K562 (cell line): ENCODE data around the gene METRNL. TPM values are rescaled to one million over a fixed set of nuclear protein-coding genes. Genes with fewer than 3 reads are reported as not detected.

Experiments used
- ATAC-seq: fragments of 200-7000 bp; cut with Tn5 transposase; 3 replicates; pipeline ENCODE4 v1.9.1; 2020; ENCODE audit warnings: moderate library complexity
- BruUV-seq: library from RNA; stranded (reverse); fragments of 400-500 nt; replicated peaks from 2 replicates; lab custom pipeline; 2021; lab: Mats Ljungman, UMichigan
- CTCF ChIA-PET: fragments of 300-600 bp; formaldehyde crosslinking; extraction: SDS; loops from one replicate; lab custom pipeline; 2021; ENCODE audit warnings: low intra/inter-chr PET ratio; lab: Yijun Ruan, JAX
- POLR2A ChIA-PET: fragments of 300-600, 350-650 bp; sonication (Branson Sonifier 250); formaldehyde crosslinking; extraction: SDS; loops from one replicate; lab custom pipeline; 2021; ENCODE audit warnings: antibody characterized with exemption, inconsistent platforms; lab: Yijun Ruan, JAX
- DNase-seq, 4 experiments: peaks; one replicate each; pipeline versions ENCODE4 v3.0.0 to v3.0.0-alpha.2; 2011 to 2018; ENCODE audit warnings: low spot score in 3 of 4, mixed read lengths in 3 of 4; ENCODE audit errors: extremely low read depth in 1 of 4
- FAIRE-seq: peaks from 2 replicates; lab custom pipeline; 2011; peaks lifted over from hg19 to GRCh38; lab: Jason Lieb, UNC
- H2AFZ ChIP-seq: 2 replicates; pipeline ENCODE4 v1.6.0; 2011; ENCODE audit warnings: low read depth, low read length, control low read depth, inconsistent platforms
- H3K27ac ChIP-seq: fragments of 200-600 bp; 3 replicates; pipeline ENCODE4 v1.8.0; 2011; ENCODE audit warnings: low read depth, mild to moderate bottlenecking, control low read depth, inconsistent platforms, low read length, moderate library complexity, mixed read lengths; ENCODE audit errors: extremely low read depth
- H3K27me3 ChIP-seq, 2 experiments: fragments of 300-600 bp in 1 of 2; 2 replicates in 1 of 2; 3 replicates in 1 of 2; pipeline versions ENCODE4 v1.6.0 to v1.8.0; 2011; ENCODE audit warnings: inconsistent platforms in 2 of 2, low read length in 2 of 2, mild to moderate bottlenecking in 1 of 2, mixed read lengths in 1 of 2, moderate library complexity in 1 of 2; ENCODE audit not compliant: control insufficient read depth in 2 of 2, insufficient read depth in 2 of 2
- H3K36me3 ChIP-seq: fragments of 300-600 bp; 3 replicates; pipeline ENCODE4 v1.8.0; 2011; ENCODE audit warnings: mild to moderate bottlenecking, low read length, inconsistent platforms; ENCODE audit not compliant: control insufficient read depth, insufficient read depth
- H3K4me1 ChIP-seq, 2 experiments: fragments of 200-600 bp in 1 of 2; replicated peaks in 1 of 2; 2 replicates in 1 of 2; 3 replicates in 1 of 2; pipeline versions ENCODE4 v1.5.1 to v1.8.0; 2011; ENCODE audit warnings: inconsistent platforms in 2 of 2, low read length in 2 of 2, mild to moderate bottlenecking in 1 of 2, mixed read lengths in 1 of 2, moderate library complexity in 1 of 2; ENCODE audit not compliant: control insufficient read depth in 2 of 2, insufficient read depth in 2 of 2
- H3K4me2 ChIP-seq: 2 replicates; pipeline ENCODE4 v1.6.1; 2011; ENCODE audit warnings: low read length, control low read depth, inconsistent platforms, mixed read lengths; ENCODE audit not compliant: insufficient read depth
- H3K4me3 ChIP-seq: fragments of 200-600 bp; sonication (generic), shearing (Covaris generic); 2 replicates; pipeline ENCODE4 v1.5.1; 2016; ENCODE audit warnings: control low read depth, inconsistent platforms
- H3K79me2 ChIP-seq: fragments of 200-600 bp; 3 replicates; pipeline ENCODE4 v1.8.0; 2011; ENCODE audit warnings: low read length, inconsistent platforms; ENCODE audit not compliant: control insufficient read depth, insufficient read depth
- H3K9ac ChIP-seq, 2 experiments: 2 replicates each; pipeline versions ENCODE4 v1.6.0 to v1.6.1; 2011; ENCODE audit warnings: low read depth in 2 of 2, low read length in 2 of 2, control low read depth in 1 of 2, inconsistent platforms in 1 of 2, mild to moderate bottlenecking in 1 of 2, mixed read lengths in 1 of 2; ENCODE audit not compliant: insufficient read depth in 1 of 2
- H3K9me1 ChIP-seq: one replicate; pipeline ENCODE4 v1.6.0; 2011; ENCODE audit warnings: inconsistent platforms, mild to moderate bottlenecking, low read length, moderate library complexity; ENCODE audit not compliant: control insufficient read depth, insufficient read depth
- H3K9me3 ChIP-seq: replicated peaks from 2 replicates; pipeline ENCODE4 v1.5.1; 2011; ENCODE audit warnings: low read depth, low read length, inconsistent platforms; ENCODE audit not compliant: control insufficient read depth, insufficient read depth
- H4K20me1 ChIP-seq: replicated peaks from 2 replicates; pipeline ENCODE4 v1.6.1; 2011; ENCODE audit warnings: low read length, inconsistent platforms, mixed read lengths; ENCODE audit not compliant: control insufficient read depth, insufficient read depth
- ARID3A ChIP-seq: IDR thresholded peaks from 2 replicates; pipeline ENCODE4 v1.6.1; 2012; ENCODE audit warnings: low read depth, low read length, improper control_type of control experiment, borderline replicate concordance
- ATF1 ChIP-seq, 2 experiments: fragments of 450-650 bp in 1 of 2; IDR thresholded peaks; 2 replicates each; pipeline ENCODE4 v1.6.1; 2016; ENCODE audit warnings: missing compliant biosample characterization in 1 of 2, missing genetic modification characterization in 1 of 2
- CBFB ChIP-seq: sonication (generic); formaldehyde crosslinking; IDR thresholded peaks from 2 replicates; pipeline ENCODE4 v1.4.0; 2020; ENCODE audit warnings: mild to moderate bottlenecking, missing genetic modification reagents
- GATAD2A ChIP-seq: fragments of 450-650 bp; IDR thresholded peaks from 2 replicates; pipeline ENCODE4 v1.6.1; 2017
- HDAC6 ChIP-seq: IDR thresholded peaks from 2 replicates; pipeline ENCODE4 v1.6.1; 2012; ENCODE audit warnings: low read depth, mild to moderate bottlenecking, control low read depth, inconsistent platforms, low read length, moderate library complexity
- ID3 ChIP-seq, 2 experiments: fragments of 250-450 bp in 1 of 2; fragments of 450-650 bp in 1 of 2; sonication (Bioruptor Pico) in 1 of 2; IDR thresholded peaks; 2 replicates each; pipeline versions ENCODE4 v1.6.1 to v1.8.0; 2016 to 2021; ENCODE audit warnings: mild to moderate bottlenecking in 2 of 2, moderate library complexity in 2 of 2, missing compliant biosample characterization in 1 of 2, missing genetic modification characterization in 1 of 2
- NFE2L1 ChIP-seq: fragments of 450-650 bp; IDR thresholded peaks from 2 replicates; pipeline ENCODE4 v1.6.1; 2016; ENCODE audit warnings: missing genetic modification characterization, low read depth, mild to moderate bottlenecking, missing compliant biosample characterization, moderate library complexity, borderline replicate concordance
- SMARCC2 ChIP-seq: fragments of 450-650 bp; IDR thresholded peaks from 2 replicates; pipeline ENCODE4 v1.6.1; 2017; ENCODE audit warnings: antibody characterized with exemption, moderate library complexity, mild to moderate bottlenecking, low read depth
- ZNF143 ChIP-seq: sonication (generic); formaldehyde crosslinking; IDR thresholded peaks from 2 replicates; pipeline ENCODE4 v1.9.0; 2022; ENCODE audit warnings: mild to moderate bottlenecking, missing genetic modification reagents
- ZNF217 ChIP-seq: sonication (generic); formaldehyde crosslinking; IDR thresholded peaks from 2 replicates; pipeline ENCODE4 v1.8.0; 2022; ENCODE audit warnings: mild to moderate bottlenecking, missing genetic modification reagents
- ZNF347 ChIP-seq: fragments of 450-650 bp; formaldehyde crosslinking; IDR thresholded peaks from 2 replicates; pipeline ENCODE4 v1.4.0; 2020; ENCODE audit warnings: low read depth, mild to moderate bottlenecking, moderate library complexity
- ZNF583 ChIP-seq: fragments of 250-450 bp; sonication (Bioruptor Pico); IDR thresholded peaks from 2 replicates; pipeline ENCODE4 v1.4.0; 2020
- WGBS: fragments of 100-300 bp; shearing (Covaris generic); methylation state at CpG from one replicate; pipeline ENCODE4 v1.1.6; 2016; ENCODE audit warnings: low coverage, mixed read lengths; ENCODE audit not compliant: insufficient coverage; ENCODE audit errors: missing lambda C conversion rate; 5-methylcytosine and 5-hydroxymethylcytosine counted together
- in situ Hi-C: fragments of 300-500 bp; cut with MboI; formaldehyde crosslinking; loops from 4 replicates; pipeline ENCODE4 v1.15.0; 2018; ENCODE audit warnings: inconsistent platforms, mixed read lengths
- intact Hi-C: fragments of 100-400 bp; cut with micrococcal nuclease; formaldehyde crosslinking; loops from 2 replicates; pipeline ENCODE4 v1.14.2; 2022
- polyA plus RNA-seq, 8 experiments: library from polyadenylated mRNA; depleted of rRNA in 4 of 8; stranded (reverse) in 5 of 8; unstranded in 3 of 8; fragments of >200 nt; fragmentation: Nextera tagmentation in 2 of 8; fragmentation: Illumina TruSeq in 1 of 8; extraction: Ambion mirVana in 2 of 8; extraction: Trizol in 1 of 8; gene quantifications; 2 replicates each; pipeline versions ENCODE4 v1.2.1 to v1.2.3, GENCODE V29; 2011 to 2014; ENCODE audit warnings: inconsistent platforms in 1 of 8, missing spikeins in 1 of 8
- total RNA-seq, 7 experiments: library from RNA; depleted of rRNA in 6 of 7; stranded (reverse); fragments of >200 nt in 6 of 7; fragmentation: Illumina TruSeq in 2 of 7; extraction: Trizol in 2 of 7; gene quantifications; 2 replicates each; pipeline versions ENCODE4 v1.2.1 to v1.2.3, GENCODE V29; 2011 to 2021; ENCODE audit warnings: low replicate concordance in 1 of 7
- TF ChIP-seq, protein P1 (sequence below): sonication (generic); formaldehyde crosslinking; IDR thresholded peaks from 2 replicates; pipeline ENCODE4 v1.8.0; 2022; ENCODE audit warnings: mild to moderate bottlenecking, missing genetic modification reagents
- TF ChIP-seq, protein P2 (sequence below): fragments of 150-350 bp; IDR thresholded peaks from 2 replicates; pipeline ENCODE4 v1.6.1; 2014; ENCODE audit warnings: low read depth, mild to moderate bottlenecking, low read length, borderline replicate concordance

Gene METRNL
- total and polyA plus RNA-seq, 9 of the 15 experiments (the other 6 are each of a cell fraction or from before 2014, with no cell fraction given), result 0.17 to 31.8 (median 2.9) TPM

- no peak for TF ChIP-seq ARID3A
Measured at GRCh38 chr17:83107656-83108048, 28.2 kb downstream of the METRNL start (continued).

GRCh38 chr17:83108709-83109108 lies 29.3 kb downstream of the METRNL start:
- BruUV-seq, result no TSS peak
- ChIA-PET CTCF (no interaction called here), POLR2A (no interaction called here)
- 52% methylated on average over 25 of the region's 25 CpGs for WGBS
- H3K9me1 ChIP-seq, result no peaks in the 10 kb centered on the region
- no peak overlapping the region for H2AFZ ChIP-seq
- H3K9ac ChIP-seq, result no peak overlapping the region
- FAIRE-seq (no peak), ATAC-seq (no peak), DNase-seq (no peak)
- no peak overlapping the region for H3K4me2 ChIP-seq
- H3K27ac ChIP-seq, result no peak overlapping the region; the same call in 2 of the 3 replicates
- peaks cover 16 to 79% of the 10 kb centered on the region in 2 experiments for H3K27me3 ChIP-seq
- intact Hi-C loops, result no loop called here
- no peaks in the 10 kb centered on the region for H3K79me2 ChIP-seq
- in situ Hi-C loops, result no loop called here
- peaks cover 13% of the 10 kb centered on the region for H4K20me1 ChIP-seq
- H3K9me3 ChIP-seq, result no peaks in the 10 kb centered on the region; the same call in 1 of the 2 replicates
- peaks cover 14 to 51% of the 10 kb centered on the region in 2 experiments; a peak in 4 of 5 replicates for H3K4me1 ChIP-seq
- H3K36me3 ChIP-seq, result no peaks in the 10 kb centered on the region
- H3K4me3 ChIP-seq, result no peak overlapping the region
- TF ChIP-seq ZNF217 (CRISPR knock-in tag), result no peak
- no peak for TF ChIP-seq ATF1 (CRISPR knock-in tag; IDR thresholded peaks at IDR 0.05)
- no peak for TF ChIP-seq ATF1 (tag; IDR thresholded peaks at IDR 0.05)
- TF ChIP-seq GATAD2A, result no peak
- TF ChIP-seq HDAC6, result no peak
- TF ChIP-seq CBFB (CRISPR knock-in tag), result no peak
- TF ChIP-seq, protein P1, sequence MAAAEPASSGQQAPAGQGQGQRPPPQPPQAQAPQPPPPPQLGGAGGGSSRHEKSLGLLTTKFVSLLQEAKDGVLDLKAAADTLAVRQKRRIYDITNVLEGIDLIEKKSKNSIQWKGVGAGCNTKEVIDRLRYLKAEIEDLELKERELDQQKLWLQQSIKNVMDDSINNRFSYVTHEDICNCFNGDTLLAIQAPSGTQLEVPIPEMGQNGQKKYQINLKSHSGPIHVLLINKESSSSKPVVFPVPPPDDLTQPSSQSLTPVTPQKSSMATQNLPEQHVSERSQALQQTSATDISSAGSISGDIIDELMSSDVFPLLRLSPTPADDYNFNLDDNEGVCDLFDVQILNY (CRISPR knock-in tag), result no peak
- no peak for TF ChIP-seq ID3 (CRISPR knock-in tag; IDR thresholded peaks at IDR 0.05)
- TF ChIP-seq ID3 (tag; IDR thresholded peaks at IDR 0.05), result no peak
- no peak for TF ChIP-seq ZNF583 (CRISPR knock-in tag)
- TF ChIP-seq ZNF143, result no peak
- TF ChIP-seq, protein P2, sequence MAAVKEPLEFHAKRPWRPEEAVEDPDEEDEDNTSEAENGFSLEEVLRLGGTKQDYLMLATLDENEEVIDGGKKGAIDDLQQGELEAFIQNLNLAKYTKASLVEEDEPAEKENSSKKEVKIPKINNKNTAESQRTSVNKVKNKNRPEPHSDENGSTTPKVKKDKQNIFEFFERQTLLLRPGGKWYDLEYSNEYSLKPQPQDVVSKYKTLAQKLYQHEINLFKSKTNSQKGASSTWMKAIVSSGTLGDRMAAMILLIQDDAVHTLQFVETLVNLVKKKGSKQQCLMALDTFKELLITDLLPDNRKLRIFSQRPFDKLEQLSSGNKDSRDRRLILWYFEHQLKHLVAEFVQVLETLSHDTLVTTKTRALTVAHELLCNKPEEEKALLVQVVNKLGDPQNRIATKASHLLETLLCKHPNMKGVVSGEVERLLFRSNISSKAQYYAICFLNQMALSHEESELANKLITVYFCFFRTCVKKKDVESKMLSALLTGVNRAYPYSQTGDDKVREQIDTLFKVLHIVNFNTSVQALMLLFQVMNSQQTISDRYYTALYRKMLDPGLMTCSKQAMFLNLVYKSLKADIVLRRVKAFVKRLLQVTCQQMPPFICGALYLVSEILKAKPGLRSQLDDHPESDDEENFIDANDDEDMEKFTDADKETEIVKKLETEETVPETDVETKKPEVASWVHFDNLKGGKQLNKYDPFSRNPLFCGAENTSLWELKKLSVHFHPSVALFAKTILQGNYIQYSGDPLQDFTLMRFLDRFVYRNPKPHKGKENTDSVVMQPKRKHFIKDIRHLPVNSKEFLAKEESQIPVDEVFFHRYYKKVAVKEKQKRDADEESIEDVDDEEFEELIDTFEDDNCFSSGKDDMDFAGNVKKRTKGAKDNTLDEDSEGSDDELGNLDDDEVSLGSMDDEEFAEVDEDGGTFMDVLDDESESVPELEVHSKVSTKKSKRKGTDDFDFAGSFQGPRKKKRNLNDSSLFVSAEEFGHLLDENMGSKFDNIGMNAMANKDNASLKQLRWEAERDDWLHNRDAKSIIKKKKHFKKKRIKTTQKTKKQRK, result no peak
- TF ChIP-seq ZNF347 (CRISPR knock-in tag), result no peak
- no peak for TF ChIP-seq SMARCC2
- TF ChIP-seq NFE2L1, result no peak
